Stimulated activated CD4-positive, alpha-beta T cell treated with anti-CD3 and anti-CD28 coated beads, Interleukin-1b, Interleukin-23, amount 100 ng/mL, for 24 hours (primary cell): ENCODE data around the gene PLCE1.

ENCODE experiments used
- DNase-seq, 4 experiments: peaks; one replicate each; pipeline ENCODE4 v3.0.0-alpha.2; 2020; ENCODE audit warnings: low read depth in 4 of 4, low spot score in 1 of 4

Gene PLCE1

GRCh38 chr10:94016727-94017714 is 23.3 kb downstream of the PLCE1 start:
- DNase-seq, result no peak

DNA sequence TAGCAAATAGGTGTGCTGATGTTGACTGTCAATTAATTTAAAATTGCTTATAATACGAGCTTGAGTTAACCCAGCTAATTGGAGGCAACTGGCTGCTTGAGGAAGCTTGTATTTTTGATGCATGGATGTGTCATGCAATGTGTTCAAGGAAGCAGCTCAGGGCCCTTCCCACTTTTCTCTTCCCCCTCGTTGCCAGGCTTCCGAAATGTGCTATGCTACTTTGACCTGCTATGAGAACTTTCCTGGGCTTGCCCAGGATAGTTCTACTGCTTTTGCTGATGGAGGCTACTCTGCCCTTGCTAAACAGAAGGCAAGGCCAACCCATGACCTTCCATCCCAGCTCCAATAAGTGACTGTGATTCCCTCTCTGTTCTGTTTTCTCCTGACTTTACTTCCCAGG is 24.4 kb downstream of the PLCE1 start:
- DNase-seq, result no peak

- no peak for DNase-seq
Observed at GRCh38 chr10:94023906-94024305, 30.2 kb downstream of the PLCE1 start.

GRCh38 chr10:94024407-94024806 is 30.7 kb downstream of the PLCE1 start:
- no peak for DNase-seq

GRCh38 chr10:94025806-94026205 is 32.1 kb downstream of the PLCE1 start:
- DNase-seq, result no peak

DNA sequence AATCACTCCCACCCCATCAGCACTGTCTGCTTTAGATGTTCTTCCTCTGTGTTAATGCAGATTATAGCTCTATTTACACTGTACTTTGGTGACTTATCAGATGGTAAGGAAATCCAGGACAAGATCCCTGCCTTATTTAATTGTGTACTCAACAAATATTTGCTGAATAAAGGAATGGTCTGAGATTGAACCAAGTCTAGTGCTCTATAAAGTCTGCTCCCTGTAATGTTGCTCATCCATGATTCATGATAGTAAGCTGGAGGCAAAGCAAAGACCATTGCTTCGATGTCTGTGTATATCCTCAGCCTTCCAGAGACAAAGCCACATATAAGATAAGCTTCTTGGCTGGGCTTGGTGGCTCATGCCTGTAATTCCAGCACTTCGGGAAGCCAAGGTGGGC is 33.5 kb downstream of the PLCE1 start:
- DNase-seq, result no peak

DNA sequence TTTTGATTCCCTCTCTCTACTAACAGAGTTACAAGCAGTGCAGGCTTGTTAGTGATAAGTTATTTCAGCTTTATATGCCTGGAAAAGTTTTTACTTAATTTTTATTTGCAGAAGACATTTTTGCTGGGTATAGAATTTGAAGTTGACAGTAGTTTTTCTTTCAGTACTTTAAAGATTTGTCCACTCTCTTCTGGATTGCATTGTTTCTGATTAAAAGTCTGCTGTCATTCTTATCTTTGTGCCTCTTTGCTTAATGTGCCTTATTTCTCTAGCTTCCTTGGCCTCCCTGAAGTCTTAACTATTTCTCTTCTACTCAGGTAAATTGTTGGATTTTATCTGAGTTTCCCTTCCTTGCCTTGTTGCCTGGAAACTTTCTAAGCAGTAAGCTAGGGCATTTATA is 36.2 kb downstream of the PLCE1 start:
- DNase-seq, result no peak

GRCh38 chr10:94035982-94036765 is 42.4 kb downstream of the PLCE1 start:
- DNase-seq, result no peak

GRCh38 chr10:94036766-94037033 is 43.0 kb downstream of the PLCE1 start:
- DNase-seq, result no peak

DNA sequence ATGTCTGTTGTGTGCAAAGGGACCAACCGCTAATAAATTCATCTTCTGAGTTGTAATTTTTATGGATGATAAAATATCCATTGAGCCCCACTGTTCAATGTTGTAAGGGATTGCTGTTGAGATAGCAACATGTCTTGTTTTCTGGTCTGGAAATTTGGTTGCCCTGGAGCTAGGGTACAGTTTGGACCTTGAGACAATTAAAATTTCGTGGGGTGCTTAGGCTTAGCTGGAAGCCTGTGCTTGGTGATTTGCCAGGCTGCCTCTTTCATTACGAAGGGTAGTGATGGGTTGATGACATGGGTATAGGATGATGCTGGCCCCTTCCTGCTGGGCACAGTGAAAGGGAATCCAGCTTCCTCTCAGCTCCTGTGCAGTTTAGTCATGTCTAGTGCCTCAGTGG is 43.6 kb downstream of the PLCE1 start:
- DNase-seq, result no peak

- DNase-seq, result no peak
Observed at GRCh38 chr10:94038024-94038423, 44.3 kb downstream of the PLCE1 start.

- no peak for DNase-seq
Observed at GRCh38 chr10:94041206-94041605, 47.5 kb downstream of the PLCE1 start.

DNA sequence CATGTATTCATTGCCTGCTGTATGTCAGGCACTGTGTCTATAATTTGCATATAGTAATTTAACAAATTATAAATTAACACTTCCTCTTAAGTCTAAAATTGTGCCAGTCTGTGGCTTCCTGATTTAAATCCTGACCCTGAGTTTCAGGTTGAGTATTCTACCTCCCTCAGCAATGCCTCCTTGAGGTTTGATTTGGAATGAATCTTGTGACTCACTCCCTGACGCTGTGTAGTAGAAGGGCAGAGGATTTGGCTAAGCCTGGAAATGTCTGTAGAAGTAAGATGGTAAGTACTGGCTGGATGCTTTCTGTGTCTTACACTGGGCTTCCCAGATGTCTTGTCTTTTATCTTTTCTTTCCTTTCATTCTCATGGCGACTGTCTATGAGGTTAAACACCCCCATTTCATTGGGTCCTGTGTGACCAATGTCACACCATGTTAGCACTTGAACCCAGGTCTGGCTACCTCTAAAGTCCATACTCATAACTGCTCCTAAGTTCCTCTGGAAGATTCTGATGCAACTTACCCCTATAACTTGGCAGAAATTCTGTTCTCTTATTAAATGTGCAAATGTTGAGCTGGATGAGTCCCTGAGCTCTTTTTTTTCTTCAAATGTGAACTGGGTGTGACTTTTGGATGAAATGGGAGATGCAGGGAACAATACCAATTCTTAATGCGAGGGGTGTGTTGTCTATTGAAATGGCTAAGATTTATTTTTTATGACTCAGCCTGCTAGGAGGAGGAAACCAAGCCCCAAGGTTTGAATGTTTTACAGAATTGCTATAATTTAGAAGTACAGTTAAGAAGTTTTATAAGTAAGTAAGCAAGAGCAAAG is 48.5 kb downstream of the PLCE1 start:
- DNase-seq, result no peak

- DNase-seq, result no peak
Observed at GRCh38 chr10:94042834-94043175, 49.1 kb downstream of the PLCE1 start.
